HL-60 (cell line): ENCODE results near the gene LAMA2.

Experiments
- GABPA ChIP-seq: IDR thresholded peaks from 2 replicates; pipeline ENCODE4 v1.6.1; 2012; ENCODE audit warnings: low read depth
- POLR2AphosphoS5 ChIP-seq: IDR thresholded peaks from 2 replicates; pipeline ENCODE4 v1.6.1; 2012; ENCODE audit warnings: low read depth
- TF ChIP-seq, protein P1 (sequence below): IDR thresholded peaks from one replicate; pipeline ENCODE4 v1.5.1; 2011; ENCODE audit warnings: low read length, control low read depth, inconsistent platforms; ENCODE audit not compliant: insufficient read depth
- TF ChIP-seq, protein P2 (sequence below): IDR thresholded peaks from 2 replicates; pipeline ENCODE4 v1.6.1; 2012; ENCODE audit warnings: low read depth; ENCODE audit not compliant: insufficient replicate concordance

DNA sequence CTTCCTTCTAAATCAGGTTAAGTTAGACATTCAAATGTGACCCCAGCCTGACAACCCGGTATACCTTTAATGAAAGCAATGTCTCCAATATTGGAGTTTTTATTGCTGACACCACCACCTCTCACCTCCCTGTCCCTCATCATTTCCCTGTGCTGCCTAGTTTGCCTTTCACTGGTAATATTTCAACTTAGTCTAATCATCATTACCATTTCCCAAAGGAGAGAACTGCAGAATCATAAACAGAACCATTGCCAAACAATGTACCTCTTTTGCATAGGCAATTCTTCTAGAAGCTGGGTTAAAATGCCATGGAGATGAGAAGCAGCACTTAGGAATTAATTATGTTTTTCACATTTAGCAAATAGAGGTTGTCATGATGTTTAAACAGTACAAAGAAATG is 370.3 kb downstream of the LAMA2 start:
- TF ChIP-seq, protein P1, sequence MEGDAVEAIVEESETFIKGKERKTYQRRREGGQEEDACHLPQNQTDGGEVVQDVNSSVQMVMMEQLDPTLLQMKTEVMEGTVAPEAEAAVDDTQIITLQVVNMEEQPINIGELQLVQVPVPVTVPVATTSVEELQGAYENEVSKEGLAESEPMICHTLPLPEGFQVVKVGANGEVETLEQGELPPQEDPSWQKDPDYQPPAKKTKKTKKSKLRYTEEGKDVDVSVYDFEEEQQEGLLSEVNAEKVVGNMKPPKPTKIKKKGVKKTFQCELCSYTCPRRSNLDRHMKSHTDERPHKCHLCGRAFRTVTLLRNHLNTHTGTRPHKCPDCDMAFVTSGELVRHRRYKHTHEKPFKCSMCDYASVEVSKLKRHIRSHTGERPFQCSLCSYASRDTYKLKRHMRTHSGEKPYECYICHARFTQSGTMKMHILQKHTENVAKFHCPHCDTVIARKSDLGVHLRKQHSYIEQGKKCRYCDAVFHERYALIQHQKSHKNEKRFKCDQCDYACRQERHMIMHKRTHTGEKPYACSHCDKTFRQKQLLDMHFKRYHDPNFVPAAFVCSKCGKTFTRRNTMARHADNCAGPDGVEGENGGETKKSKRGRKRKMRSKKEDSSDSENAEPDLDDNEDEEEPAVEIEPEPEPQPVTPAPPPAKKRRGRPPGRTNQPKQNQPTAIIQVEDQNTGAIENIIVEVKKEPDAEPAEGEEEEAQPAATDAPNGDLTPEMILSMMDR: no peak
- no peak for TF ChIP-seq POLR2AphosphoS5
- TF ChIP-seq, protein P2, sequence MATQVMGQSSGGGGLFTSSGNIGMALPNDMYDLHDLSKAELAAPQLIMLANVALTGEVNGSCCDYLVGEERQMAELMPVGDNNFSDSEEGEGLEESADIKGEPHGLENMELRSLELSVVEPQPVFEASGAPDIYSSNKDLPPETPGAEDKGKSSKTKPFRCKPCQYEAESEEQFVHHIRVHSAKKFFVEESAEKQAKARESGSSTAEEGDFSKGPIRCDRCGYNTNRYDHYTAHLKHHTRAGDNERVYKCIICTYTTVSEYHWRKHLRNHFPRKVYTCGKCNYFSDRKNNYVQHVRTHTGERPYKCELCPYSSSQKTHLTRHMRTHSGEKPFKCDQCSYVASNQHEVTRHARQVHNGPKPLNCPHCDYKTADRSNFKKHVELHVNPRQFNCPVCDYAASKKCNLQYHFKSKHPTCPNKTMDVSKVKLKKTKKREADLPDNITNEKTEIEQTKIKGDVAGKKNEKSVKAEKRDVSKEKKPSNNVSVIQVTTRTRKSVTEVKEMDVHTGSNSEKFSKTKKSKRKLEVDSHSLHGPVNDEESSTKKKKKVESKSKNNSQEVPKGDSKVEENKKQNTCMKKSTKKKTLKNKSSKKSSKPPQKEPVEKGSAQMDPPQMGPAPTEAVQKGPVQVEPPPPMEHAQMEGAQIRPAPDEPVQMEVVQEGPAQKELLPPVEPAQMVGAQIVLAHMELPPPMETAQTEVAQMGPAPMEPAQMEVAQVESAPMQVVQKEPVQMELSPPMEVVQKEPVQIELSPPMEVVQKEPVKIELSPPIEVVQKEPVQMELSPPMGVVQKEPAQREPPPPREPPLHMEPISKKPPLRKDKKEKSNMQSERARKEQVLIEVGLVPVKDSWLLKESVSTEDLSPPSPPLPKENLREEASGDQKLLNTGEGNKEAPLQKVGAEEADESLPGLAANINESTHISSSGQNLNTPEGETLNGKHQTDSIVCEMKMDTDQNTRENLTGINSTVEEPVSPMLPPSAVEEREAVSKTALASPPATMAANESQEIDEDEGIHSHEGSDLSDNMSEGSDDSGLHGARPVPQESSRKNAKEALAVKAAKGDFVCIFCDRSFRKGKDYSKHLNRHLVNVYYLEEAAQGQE: no peak
- no peak for TF ChIP-seq GABPA
